Sigmoid colon (tissue), 4 donors: ENCODE results near the gene ADORA2A.

Experiments
- EP300 ChIP-seq, 4 donors: sonication (generic); formaldehyde crosslinking; IDR thresholded peaks; one replicate each; pipeline ENCODE4 v1.6.1; 2017; ENCODE audit warnings: antibody characterized with exemption in 4 of 4
- POLR2A ChIP-seq, 2 donors: fragments of 450-650 bp; IDR thresholded peaks; one replicate each; pipeline ENCODE4 v1.6.1; 2016; ENCODE audit warnings: antibody characterized with exemption in 2 of 2, mild to moderate bottlenecking in 2 of 2, moderate library complexity in 2 of 2
- POLR2AphosphoS5 ChIP-seq, 4 donors: sonication (generic); formaldehyde crosslinking; IDR thresholded peaks; one replicate each; pipeline ENCODE4 v1.6.1; 2017; ENCODE audit warnings: antibody characterized with exemption in 4 of 4
- TF ChIP-seq, protein P1 (sequence below), 4 experiments: fragments of 450-650 bp in 3 of 4; fragments of 200-600 bp in 1 of 4; IDR thresholded peaks; one replicate each; pipeline ENCODE4 v1.5.1; 2016 to 2019; ENCODE audit warnings: antibody characterized with exemption in 4 of 4, mild to moderate bottlenecking in 3 of 4, moderate library complexity in 2 of 4

DNA sequence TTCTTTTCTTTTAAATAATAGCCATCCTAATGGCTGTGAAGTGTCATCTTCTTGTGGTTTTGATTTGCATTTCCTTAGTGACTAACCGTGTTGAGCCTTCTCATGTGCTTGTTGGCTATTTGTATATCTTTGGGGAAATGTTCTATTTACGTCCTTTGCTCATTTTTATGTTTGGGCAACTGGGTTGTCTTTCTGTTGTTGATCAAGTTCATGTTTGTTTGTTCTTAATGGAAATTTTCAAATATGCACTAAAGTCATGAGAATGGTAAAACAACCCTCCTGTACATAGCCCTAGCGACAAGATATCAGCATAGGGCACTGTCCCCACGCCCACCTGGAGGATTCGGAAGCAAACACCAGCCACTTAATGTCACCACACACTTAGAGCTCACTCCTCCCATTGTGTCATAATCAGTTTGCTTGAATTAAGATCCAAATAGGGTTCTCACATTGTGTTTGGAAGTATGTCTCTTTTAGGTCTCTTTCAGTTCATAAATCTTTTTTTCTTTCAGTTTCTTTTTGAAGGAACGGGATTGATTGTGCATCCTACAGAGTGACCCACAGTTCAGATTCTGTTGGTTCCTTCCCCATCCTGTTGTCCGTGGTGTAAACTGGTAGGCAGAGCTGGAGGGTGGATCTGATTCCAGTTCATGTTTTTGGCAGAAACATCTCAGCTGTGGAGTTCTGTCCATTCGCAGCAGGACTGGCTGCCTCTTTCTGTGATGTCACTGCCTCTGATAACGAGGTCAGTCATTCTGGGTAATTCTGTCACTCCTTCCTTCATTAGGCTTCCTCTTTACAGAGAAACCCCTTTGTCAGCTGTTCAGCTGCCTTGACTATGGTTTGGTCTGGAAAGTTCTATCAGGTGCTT lies 26.4 kb upstream of the ADORA2A start:
- no peak for TF ChIP-seq EP300 (IDR thresholded peaks at IDR 0.05)
- TF ChIP-seq, protein P1, sequence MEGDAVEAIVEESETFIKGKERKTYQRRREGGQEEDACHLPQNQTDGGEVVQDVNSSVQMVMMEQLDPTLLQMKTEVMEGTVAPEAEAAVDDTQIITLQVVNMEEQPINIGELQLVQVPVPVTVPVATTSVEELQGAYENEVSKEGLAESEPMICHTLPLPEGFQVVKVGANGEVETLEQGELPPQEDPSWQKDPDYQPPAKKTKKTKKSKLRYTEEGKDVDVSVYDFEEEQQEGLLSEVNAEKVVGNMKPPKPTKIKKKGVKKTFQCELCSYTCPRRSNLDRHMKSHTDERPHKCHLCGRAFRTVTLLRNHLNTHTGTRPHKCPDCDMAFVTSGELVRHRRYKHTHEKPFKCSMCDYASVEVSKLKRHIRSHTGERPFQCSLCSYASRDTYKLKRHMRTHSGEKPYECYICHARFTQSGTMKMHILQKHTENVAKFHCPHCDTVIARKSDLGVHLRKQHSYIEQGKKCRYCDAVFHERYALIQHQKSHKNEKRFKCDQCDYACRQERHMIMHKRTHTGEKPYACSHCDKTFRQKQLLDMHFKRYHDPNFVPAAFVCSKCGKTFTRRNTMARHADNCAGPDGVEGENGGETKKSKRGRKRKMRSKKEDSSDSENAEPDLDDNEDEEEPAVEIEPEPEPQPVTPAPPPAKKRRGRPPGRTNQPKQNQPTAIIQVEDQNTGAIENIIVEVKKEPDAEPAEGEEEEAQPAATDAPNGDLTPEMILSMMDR (IDR thresholded peaks at IDR 0.05), result no peak
- no peak for TF ChIP-seq POLR2A (IDR thresholded peaks at IDR 0.05)
- no peak for TF ChIP-seq POLR2AphosphoS5 (IDR thresholded peaks at IDR 0.05)
